WTC11 (cell line): ENCODE results near the gene TNIK. TPM values are rescaled to one million over a fixed set of nuclear protein-coding genes. Genes with fewer than 3 reads are reported as not detected.

Experiments used
- ATAC-seq: fragments of 200-7000 bp; cut with Tn5 transposase; 2 replicates; pipeline ENCODE4 v1.10.0; 2021; ENCODE audit warnings: mild to moderate bottlenecking, moderate library complexity
- CTCF ChIA-PET: fragments of 300-600 bp; sonication (Branson Sonifier 250); formaldehyde crosslinking; loops from one replicate; lab custom pipeline; 2021; ENCODE audit warnings: antibody characterized with exemption; lab: Charles Lee
- POLR2A ChIA-PET: fragments of 350-600 bp; sonication (Branson Sonifier 250); formaldehyde crosslinking; loops from one replicate; lab custom pipeline; 2021; ENCODE audit warnings: antibody characterized with exemption; lab: Charles Lee
- DNase-seq: peaks from one replicate; pipeline ENCODE4 v3.0.0; 2021; ENCODE audit warnings: low spot score
- H3K27ac Mint-ChIP-seq: 2 replicates; pipeline ENCODE4 v1.8.0; 2021; ENCODE audit warnings: mixed read lengths
- H3K27me3 Mint-ChIP-seq: 2 replicates; pipeline ENCODE4 v1.8.0; 2021; ENCODE audit warnings: low read depth, mild to moderate bottlenecking, moderate library complexity, mixed read lengths
- H3K36me3 Mint-ChIP-seq: 2 replicates; pipeline ENCODE4 v1.8.0; 2021; ENCODE audit warnings: mixed read lengths
- H3K4me1 Mint-ChIP-seq: 2 replicates; pipeline ENCODE4 v1.8.0; 2022; ENCODE audit warnings: mixed read lengths
- H3K4me3 Mint-ChIP-seq: 2 replicates; pipeline ENCODE4 v1.8.0; 2021; ENCODE audit warnings: mild to moderate bottlenecking, moderate library complexity, mixed read lengths
- H3K9me3 Mint-ChIP-seq: 2 replicates; pipeline ENCODE4 v1.8.0; 2021; ENCODE audit warnings: mixed read lengths
- CBFB ChIP-seq: sonication (generic); formaldehyde crosslinking; IDR thresholded peaks from 2 replicates; pipeline ENCODE4 v1.8.1; 2022; ENCODE audit warnings: mild to moderate bottlenecking, low read depth, missing genetic modification reagents
- CREB1 ChIP-seq: sonication (generic); formaldehyde crosslinking; IDR thresholded peaks from 2 replicates; pipeline ENCODE4 v1.8.0; 2023; ENCODE audit warnings: mild to moderate bottlenecking, missing genetic modification reagents
- EMX1 ChIP-seq: fragments of 250-450 bp; sonication (Bioruptor Pico); IDR thresholded peaks from 2 replicates; pipeline ENCODE4 v1.8.0; 2021; ENCODE audit warnings: mild to moderate bottlenecking
- GABPB1 ChIP-seq: sonication (generic); formaldehyde crosslinking; IDR thresholded peaks from 2 replicates; pipeline ENCODE4 v1.8.1; 2023; ENCODE audit warnings: mild to moderate bottlenecking, missing genetic modification reagents
- HMGA2 ChIP-seq: fragments of 250-450 bp; sonication (Bioruptor Pico); IDR thresholded peaks from 2 replicates; pipeline ENCODE4 v1.4.0; 2021; ENCODE audit warnings: mild to moderate bottlenecking, moderate library complexity
- IRF2 ChIP-seq: sonication (generic); formaldehyde crosslinking; IDR thresholded peaks from 2 replicates; pipeline ENCODE4 v1.8.0; 2022; ENCODE audit warnings: low read depth, missing genetic modification reagents, borderline replicate concordance
- MAX ChIP-seq: sonication (generic); formaldehyde crosslinking; IDR thresholded peaks from 2 replicates; pipeline ENCODE4 v1.8.0; 2022; ENCODE audit warnings: mild to moderate bottlenecking, missing genetic modification reagents
- MXD4 ChIP-seq: fragments of 250-450 bp; sonication (Bioruptor Pico); IDR thresholded peaks from 2 replicates; pipeline ENCODE4 v1.8.0; 2021; ENCODE audit warnings: mild to moderate bottlenecking, moderate library complexity, borderline replicate concordance
- NFYB ChIP-seq: sonication (generic); formaldehyde crosslinking; conservative IDR thresholded peaks from 2 replicates; pipeline ENCODE4 v1.8.0; 2022; ENCODE audit warnings: low read depth, missing genetic modification reagents
- NR1H2 ChIP-seq: sonication (generic); formaldehyde crosslinking; IDR thresholded peaks from 2 replicates; pipeline ENCODE4 v1.9.0; 2021; ENCODE audit warnings: mild to moderate bottlenecking, moderate library complexity, missing genetic modification reagents
- NR3C1 ChIP-seq: sonication (generic); formaldehyde crosslinking; conservative IDR thresholded peaks from 2 replicates; pipeline ENCODE4 v1.8.1; 2023; ENCODE audit warnings: low read depth, mild to moderate bottlenecking, missing genetic modification reagents
- RORB ChIP-seq: fragments of 250-450 bp; sonication (Bioruptor Pico); IDR thresholded peaks from 2 replicates; pipeline ENCODE4 v1.9.0; 2021; ENCODE audit warnings: mild to moderate bottlenecking
- SMAD3 ChIP-seq: sonication (generic); formaldehyde crosslinking; IDR thresholded peaks from 2 replicates; pipeline ENCODE4 v1.8.0; 2022; ENCODE audit warnings: missing genetic modification reagents, mild to moderate bottlenecking, borderline replicate concordance
- SP1 ChIP-seq: sonication (generic); formaldehyde crosslinking; conservative IDR thresholded peaks from 2 replicates; pipeline ENCODE4 v1.8.1; 2022; ENCODE audit warnings: missing genetic modification reagents
- TEAD1 ChIP-seq: sonication (generic); formaldehyde crosslinking; IDR thresholded peaks from 2 replicates; pipeline ENCODE4 v1.8.0; 2022; ENCODE audit warnings: mild to moderate bottlenecking, missing genetic modification reagents
- TP53 ChIP-seq: sonication (generic); formaldehyde crosslinking; IDR thresholded peaks from 2 replicates; pipeline ENCODE4 v1.8.1; 2023; ENCODE audit warnings: mild to moderate bottlenecking, missing genetic modification reagents
- ZBTB21 ChIP-seq: sonication (generic); formaldehyde crosslinking; IDR thresholded peaks from 2 replicates; pipeline ENCODE4 v1.8.1; 2023; ENCODE audit warnings: mild to moderate bottlenecking, missing genetic modification reagents, borderline replicate concordance
- ZNF138 ChIP-seq: sonication (generic); formaldehyde crosslinking; conservative IDR thresholded peaks from 2 replicates; pipeline ENCODE4 v1.8.1; 2022; ENCODE audit warnings: mild to moderate bottlenecking, moderate library complexity, missing genetic modification reagents
- ZNF396 ChIP-seq: fragments of 250-450 bp; sonication (Bioruptor Pico); IDR thresholded peaks from 2 replicates; pipeline ENCODE4 v1.8.0; 2021; ENCODE audit warnings: mild to moderate bottlenecking, moderate library complexity, borderline replicate concordance
- total RNA-seq: library from RNA; stranded (reverse); gene quantifications from 3 replicates; pipeline ENCODE4 v1.2.3, GENCODE V29; 2021
- TF ChIP-seq, protein P1 (sequence below): sonication (generic); formaldehyde crosslinking; IDR thresholded peaks from 2 replicates; pipeline ENCODE4 v1.8.1; 2023; ENCODE audit warnings: mild to moderate bottlenecking, moderate library complexity, missing genetic modification reagents
- TF ChIP-seq, protein P2 (sequence below): fragments of 250-450 bp; sonication (Bioruptor Pico); IDR thresholded peaks from 2 replicates; pipeline ENCODE4 v1.9.0; 2021; ENCODE audit warnings: mild to moderate bottlenecking
- TF ChIP-seq, protein P3 (sequence below): sonication (generic); formaldehyde crosslinking; IDR thresholded peaks from 2 replicates; pipeline ENCODE4 v1.8.0; 2022; ENCODE audit warnings: missing genetic modification reagents

Gene TNIK
- total RNA-seq, 1 experiment from 2014 or later, result 50.3 TPM

DNA sequence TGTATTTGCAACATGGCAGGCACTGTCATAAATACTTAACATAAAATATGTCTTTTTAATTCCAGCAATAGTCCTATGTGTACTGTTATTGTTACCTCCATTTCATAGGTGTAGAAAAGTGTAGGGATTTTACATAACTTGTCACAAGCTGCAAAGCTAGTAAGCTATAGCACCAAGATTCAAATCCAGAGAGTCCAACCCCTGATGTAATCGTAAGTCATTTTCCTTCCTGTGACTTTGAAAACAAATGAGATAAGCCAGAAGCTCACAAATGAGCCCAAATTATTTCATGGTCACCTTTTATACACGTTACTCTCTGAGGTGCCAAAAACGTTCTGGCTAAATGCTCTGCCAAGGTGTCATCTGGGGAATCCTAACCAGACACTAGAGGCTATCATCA lies 23.8 kb downstream of the TNIK start:
- CTCF ChIA-PET, result interaction anchor here (1.2 to 2.9 kb wide), 2 partner anchors 11 to 17 kb away, joined by 4 to 23 read pairs; no protein-coding TSS in a partner anchor
- TF ChIP-seq ZNF396 (no peak), HMGA2 (CRISPR knock-in tag) (no peak), EMX1 (CRISPR knock-in tag) (no peak), GABPB1 (CRISPR knock-in tag) (no peak), CREB1 (CRISPR knock-in tag) (no peak), IRF2 (CRISPR knock-in tag) (no peak), RORB (CRISPR knock-in tag) (no peak), TEAD1 (CRISPR knock-in tag) (no peak), SMAD3 (no peak), CBFB (CRISPR knock-in tag) (no peak), MAX (CRISPR knock-in tag) (no peak), NR1H2 (CRISPR knock-in tag) (no peak), ZBTB21 (no peak), MXD4 (CRISPR knock-in tag) (no peak), SP1 (CRISPR knock-in tag) (no peak), ZNF138 (no peak)
- TF ChIP-seq, protein P1, sequence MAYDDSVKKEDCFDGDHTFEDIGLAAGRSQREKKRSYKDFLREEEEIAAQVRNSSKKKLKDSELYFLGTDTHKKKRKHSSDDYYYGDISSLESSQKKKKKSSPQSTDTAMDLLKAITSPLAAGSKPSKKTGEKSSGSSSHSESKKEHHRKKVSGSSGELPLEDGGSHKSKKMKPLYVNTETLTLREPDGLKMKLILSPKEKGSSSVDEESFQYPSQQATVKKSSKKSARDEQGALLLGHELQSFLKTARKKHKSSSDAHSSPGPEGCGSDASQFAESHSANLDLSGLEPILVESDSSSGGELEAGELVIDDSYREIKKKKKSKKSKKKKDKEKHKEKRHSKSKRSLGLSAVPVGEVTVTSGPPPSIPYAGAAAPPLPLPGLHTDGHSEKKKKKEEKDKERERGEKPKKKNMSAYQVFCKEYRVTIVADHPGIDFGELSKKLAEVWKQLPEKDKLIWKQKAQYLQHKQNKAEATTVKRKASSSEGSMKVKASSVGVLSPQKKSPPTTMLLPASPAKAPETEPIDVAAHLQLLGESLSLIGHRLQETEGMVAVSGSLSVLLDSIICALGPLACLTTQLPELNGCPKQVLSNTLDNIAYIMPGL (CRISPR knock-in tag), result no peak
- TF ChIP-seq, protein P2, sequence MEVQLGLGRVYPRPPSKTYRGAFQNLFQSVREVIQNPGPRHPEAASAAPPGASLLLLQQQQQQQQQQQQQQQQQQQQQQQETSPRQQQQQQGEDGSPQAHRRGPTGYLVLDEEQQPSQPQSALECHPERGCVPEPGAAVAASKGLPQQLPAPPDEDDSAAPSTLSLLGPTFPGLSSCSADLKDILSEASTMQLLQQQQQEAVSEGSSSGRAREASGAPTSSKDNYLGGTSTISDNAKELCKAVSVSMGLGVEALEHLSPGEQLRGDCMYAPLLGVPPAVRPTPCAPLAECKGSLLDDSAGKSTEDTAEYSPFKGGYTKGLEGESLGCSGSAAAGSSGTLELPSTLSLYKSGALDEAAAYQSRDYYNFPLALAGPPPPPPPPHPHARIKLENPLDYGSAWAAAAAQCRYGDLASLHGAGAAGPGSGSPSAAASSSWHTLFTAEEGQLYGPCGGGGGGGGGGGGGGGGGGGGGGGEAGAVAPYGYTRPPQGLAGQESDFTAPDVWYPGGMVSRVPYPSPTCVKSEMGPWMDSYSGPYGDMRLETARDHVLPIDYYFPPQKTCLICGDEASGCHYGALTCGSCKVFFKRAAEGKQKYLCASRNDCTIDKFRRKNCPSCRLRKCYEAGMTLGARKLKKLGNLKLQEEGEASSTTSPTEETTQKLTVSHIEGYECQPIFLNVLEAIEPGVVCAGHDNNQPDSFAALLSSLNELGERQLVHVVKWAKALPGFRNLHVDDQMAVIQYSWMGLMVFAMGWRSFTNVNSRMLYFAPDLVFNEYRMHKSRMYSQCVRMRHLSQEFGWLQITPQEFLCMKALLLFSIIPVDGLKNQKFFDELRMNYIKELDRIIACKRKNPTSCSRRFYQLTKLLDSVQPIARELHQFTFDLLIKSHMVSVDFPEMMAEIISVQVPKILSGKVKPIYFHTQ, result no peak
- no peak for ATAC-seq
- H3K36me3 Mint-ChIP-seq, result peaks cover 2% of the 10 kb centered on the region; the same call in 1 of the 2 replicates
- no peaks in the 10 kb centered on the region for H3K9me3 Mint-ChIP-seq
- POLR2A ChIA-PET, result no interaction called here
- H3K27me3 Mint-ChIP-seq, result no peaks in the 10 kb centered on the region
- DNase-seq, result no peak
- no peak overlapping the region for H3K4me3 Mint-ChIP-seq
- peak overlapping the region; percentile 32 for H3K27ac Mint-ChIP-seq
- H3K4me1 Mint-ChIP-seq, result peaks cover 75% of the 10 kb centered on the region

GRCh38 chr3:171435757-171436156 lies 24.4 kb downstream of the TNIK start:
- peak overlapping the region; percentile 57; the same call in 1 of the 2 replicates for H3K27ac Mint-ChIP-seq
- H3K36me3 Mint-ChIP-seq, result peaks cover 2% of the 10 kb centered on the region; the same call in 1 of the 2 replicates
- no peaks in the 10 kb centered on the region for H3K9me3 Mint-ChIP-seq
- no peaks in the 10 kb centered on the region for H3K27me3 Mint-ChIP-seq
- no peak overlapping the region for H3K4me3 Mint-ChIP-seq
- ChIA-PET CTCF (interaction anchor here (0.9 to 2.9 kb wide), 2 partner anchors 18 to 103 kb away, joined by 3 to 23 read pairs; no protein-coding TSS in a partner anchor), POLR2A (no interaction called here)
- TF ChIP-seq NR3C1 (CRISPR knock-in tag) (no peak), TP53 (CRISPR knock-in tag) (no peak), SMAD3 (no peak), NFYB (CRISPR knock-in tag) (no peak)
- TF ChIP-seq, protein P3, sequence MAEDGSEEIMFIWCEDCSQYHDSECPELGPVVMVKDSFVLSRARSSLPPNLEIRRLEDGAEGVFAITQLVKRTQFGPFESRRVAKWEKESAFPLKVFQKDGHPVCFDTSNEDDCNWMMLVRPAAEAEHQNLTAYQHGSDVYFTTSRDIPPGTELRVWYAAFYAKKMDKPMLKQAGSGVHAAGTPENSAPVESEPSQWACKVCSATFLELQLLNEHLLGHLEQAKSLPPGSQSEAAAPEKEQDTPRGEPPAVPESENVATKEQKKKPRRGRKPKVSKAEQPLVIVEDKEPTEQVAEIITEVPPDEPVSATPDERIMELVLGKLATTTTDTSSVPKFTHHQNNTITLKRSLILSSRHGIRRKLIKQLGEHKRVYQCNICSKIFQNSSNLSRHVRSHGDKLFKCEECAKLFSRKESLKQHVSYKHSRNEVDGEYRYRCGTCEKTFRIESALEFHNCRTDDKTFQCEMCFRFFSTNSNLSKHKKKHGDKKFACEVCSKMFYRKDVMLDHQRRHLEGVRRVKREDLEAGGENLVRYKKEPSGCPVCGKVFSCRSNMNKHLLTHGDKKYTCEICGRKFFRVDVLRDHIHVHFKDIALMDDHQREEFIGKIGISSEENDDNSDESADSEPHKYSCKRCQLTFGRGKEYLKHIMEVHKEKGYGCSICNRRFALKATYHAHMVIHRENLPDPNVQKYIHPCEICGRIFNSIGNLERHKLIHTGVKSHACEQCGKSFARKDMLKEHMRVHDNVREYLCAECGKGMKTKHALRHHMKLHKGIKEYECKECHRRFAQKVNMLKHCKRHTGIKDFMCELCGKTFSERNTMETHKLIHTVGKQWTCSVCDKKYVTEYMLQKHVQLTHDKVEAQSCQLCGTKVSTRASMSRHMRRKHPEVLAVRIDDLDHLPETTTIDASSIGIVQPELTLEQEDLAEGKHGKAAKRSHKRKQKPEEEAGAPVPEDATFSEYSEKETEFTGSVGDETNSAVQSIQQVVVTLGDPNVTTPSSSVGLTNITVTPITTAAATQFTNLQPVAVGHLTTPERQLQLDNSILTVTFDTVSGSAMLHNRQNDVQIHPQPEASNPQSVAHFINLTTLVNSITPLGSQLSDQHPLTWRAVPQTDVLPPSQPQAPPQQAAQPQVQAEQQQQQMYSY (CRISPR knock-in tag), result no peak
- no peak for DNase-seq
- H3K4me1 Mint-ChIP-seq, result peaks cover 72% of the 10 kb centered on the region
- no peak for ATAC-seq
